NCI-H1048 (cell line): ENCODE results near the gene NIBAN1.
"Not testable (repeated sequence)": the region's sequence is repeated elsewhere in the genome, so short reads cannot be mapped to it uniquely, and the experiment has no call there.

Source experiments
- DNase-seq: peaks from one replicate; lab custom pipeline; 2025; lab: John Stamatoyannopoulos, UW

The NIBAN1 gene, protein sequence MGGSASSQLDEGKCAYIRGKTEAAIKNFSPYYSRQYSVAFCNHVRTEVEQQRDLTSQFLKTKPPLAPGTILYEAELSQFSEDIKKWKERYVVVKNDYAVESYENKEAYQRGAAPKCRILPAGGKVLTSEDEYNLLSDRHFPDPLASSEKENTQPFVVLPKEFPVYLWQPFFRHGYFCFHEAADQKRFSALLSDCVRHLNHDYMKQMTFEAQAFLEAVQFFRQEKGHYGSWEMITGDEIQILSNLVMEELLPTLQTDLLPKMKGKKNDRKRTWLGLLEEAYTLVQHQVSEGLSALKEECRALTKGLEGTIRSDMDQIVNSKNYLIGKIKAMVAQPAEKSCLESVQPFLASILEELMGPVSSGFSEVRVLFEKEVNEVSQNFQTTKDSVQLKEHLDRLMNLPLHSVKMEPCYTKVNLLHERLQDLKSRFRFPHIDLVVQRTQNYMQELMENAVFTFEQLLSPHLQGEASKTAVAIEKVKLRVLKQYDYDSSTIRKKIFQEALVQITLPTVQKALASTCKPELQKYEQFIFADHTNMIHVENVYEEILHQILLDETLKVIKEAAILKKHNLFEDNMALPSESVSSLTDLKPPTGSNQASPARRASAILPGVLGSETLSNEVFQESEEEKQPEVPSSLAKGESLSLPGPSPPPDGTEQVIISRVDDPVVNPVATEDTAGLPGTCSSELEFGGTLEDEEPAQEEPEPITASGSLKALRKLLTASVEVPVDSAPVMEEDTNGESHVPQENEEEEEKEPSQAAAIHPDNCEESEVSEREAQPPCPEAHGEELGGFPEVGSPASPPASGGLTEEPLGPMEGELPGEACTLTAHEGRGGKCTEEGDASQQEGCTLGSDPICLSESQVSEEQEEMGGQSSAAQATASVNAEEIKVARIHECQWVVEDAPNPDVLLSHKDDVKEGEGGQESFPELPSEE

GRCh38 chr1:184974056-184974836, at the start of gene NIBAN1:
Gene NIBAN1 (minus strand): TSS chr1:184974508. CDS start chr1:184974356, 152 bp downstream.
- peak; percentile 44 for DNase-seq

DNA sequence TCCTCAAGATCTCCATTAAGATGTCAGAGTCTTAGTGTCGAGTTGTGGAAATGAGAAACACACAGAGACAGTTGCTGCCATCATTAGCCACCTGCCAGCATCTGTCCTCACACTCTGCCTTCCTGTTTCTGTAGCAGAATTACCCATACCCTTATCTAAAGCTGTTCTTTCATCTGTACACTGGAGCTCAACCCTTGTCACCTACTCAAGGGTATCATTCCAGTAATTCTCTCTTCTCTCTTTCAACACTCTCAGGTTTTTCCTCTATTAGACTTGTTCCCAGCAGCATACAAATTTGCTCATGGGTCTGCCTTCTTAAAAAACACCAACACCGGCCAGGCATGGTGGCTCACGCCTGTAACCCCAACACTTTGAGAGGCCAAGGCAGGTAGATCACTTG, 43.7 kb upstream of the NIBAN1 start:
- no peak for DNase-seq

GRCh38 chr1:185017338-185017737, 43.0 kb upstream of the NIBAN1 start:
- no peak for DNase-seq

DNA sequence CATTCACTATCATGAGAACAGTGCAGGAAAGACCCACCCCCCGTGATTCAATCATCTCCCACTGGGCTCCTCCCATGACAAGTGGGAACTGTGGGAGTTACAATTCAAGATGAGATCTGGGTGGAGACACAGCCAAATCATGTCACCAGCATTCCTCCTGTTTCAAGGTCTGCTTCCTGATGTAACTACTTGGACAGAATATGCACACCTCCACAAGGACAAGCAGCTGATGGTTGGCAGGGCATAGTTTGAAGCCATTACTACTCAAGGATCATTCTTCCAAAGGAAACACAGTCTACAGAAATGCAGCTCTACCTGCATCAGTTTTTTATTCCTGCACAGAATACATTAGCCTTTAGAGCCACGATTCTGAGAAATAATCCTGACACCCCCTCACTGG, 42.6 kb upstream of the NIBAN1 start:
- DNase-seq: no peak

DNA sequence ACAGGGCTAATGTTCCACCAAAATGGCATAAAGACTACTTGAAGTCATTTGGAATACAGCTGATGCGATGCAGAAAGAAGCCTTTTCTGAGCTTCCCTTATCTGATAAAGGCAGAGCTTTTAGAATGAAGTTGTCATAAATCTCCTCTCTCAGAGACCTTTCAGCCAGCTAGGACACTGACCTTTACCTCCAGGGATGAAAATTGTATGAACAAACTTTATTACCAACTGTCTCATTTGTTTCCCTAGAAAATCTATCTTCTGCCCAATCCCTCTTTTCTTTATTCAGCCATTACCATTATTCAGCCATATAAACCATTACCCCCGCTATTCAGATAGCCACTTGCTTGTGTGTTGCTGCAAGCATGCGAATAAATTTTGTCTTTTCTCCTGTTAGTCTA, 41.3 kb upstream of the NIBAN1 start:
- no peak for DNase-seq

DNA sequence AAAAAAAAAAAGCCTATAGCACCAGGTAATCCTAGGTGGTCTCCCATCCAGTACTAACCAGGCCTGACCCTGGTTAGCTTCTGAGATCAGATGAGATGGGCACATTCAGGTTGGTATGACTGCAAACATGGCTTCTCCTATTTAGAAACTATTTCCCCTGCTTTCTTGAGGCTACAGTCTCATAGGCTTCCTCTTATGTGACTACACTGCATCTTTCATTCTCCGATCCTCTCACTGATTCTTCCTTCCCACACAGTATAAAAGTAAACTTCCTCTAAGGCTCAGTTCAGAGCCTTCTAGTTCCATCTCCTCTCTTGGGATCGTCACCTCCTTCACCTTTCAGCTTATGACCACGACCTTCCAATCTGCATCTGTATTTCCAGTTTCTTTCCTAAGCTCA, 40.6 kb upstream of the NIBAN1 start:
- DNase-seq: no peak

DNA sequence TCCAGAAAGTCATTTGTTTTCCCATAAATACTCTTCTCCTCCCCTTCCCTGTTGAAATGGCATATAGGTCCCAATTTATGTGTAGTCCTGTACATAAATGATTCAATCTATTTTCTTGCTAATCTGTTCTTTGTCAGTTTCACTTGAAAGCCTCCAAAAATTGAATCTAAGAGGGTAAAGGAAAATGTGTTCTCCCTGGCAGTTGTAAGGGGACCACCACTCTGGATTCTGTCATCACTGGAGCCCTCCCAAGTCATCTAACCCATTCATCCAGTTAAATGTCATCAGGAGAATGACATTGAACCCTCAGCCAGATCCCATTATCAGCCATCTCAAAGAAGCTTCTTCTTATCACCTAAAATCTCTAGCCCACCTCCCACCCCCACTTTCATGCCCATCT, 36.1 kb upstream of the NIBAN1 start:
- no peak for DNase-seq

GRCh38 chr1:185008838-185009237, 34.5 kb upstream of the NIBAN1 start:
- no peak for DNase-seq

- DNase-seq: not testable (repeated sequence)
Measured at GRCh38 chr1:185001312-185001880, 27.1 kb upstream of the NIBAN1 start.

DNA sequence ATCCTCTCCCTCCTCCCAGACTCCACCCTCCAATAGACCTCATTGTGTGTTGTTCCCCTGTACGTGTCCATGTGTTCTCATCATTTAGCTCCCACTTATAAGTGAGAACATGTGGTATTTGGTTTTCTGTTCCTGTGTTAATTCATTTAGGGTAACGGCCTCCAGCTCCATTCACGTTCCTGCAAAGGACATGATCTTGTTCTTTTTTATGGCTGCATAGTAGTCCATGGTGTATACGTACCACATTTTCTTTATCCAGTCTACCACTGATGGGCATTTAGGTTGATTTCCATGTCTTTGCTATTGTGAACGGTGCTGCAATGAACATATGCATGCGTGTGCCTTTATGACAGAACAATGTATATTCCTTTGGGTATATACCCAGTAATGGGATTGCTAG, 25.7 kb upstream of the NIBAN1 start:
- DNase-seq: not testable (repeated sequence)

DNA sequence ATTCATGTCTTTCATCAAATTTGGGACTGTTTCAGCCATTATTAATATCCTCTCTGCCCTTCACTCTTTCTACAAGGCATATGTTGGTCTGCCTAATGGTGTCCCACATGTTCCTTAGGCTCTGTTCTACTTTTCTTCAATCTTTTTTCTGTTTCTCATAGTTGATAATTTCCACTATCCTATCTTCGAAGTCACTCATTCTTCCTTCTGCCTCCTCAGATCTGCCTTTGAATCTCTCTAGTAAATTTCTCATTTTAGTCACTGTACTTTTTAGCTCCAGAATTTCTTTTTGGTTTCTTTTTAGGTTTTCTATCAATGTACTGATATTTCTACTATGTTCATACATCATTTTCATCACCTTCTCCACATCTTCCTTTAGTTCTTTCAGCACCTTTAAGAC, 20.0 kb upstream of the NIBAN1 start:
- DNase-seq: no peak

- DNase-seq: no peak
Measured at GRCh38 chr1:184992271-184992670, 18.0 kb upstream of the NIBAN1 start.

DNA sequence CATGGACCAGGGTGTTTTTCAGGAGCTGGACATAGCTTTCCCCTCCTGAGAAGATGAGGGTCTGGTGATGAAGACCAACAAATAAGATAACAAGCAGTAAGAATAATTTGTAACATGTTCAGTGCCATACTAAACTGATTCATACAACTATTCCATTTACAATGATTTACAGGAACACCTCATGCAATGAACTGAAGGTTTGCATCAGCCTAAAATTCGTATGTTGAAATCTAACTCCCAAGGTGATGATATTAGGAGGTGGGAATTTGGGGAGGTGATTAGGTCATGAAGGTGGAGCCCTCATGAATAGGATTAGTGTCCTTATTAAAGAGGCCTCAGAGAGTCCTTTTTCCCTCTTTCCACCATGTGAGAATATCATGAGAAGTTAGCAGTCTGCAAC, 15.9 kb upstream of the NIBAN1 start:
- DNase-seq: no peak

DNA sequence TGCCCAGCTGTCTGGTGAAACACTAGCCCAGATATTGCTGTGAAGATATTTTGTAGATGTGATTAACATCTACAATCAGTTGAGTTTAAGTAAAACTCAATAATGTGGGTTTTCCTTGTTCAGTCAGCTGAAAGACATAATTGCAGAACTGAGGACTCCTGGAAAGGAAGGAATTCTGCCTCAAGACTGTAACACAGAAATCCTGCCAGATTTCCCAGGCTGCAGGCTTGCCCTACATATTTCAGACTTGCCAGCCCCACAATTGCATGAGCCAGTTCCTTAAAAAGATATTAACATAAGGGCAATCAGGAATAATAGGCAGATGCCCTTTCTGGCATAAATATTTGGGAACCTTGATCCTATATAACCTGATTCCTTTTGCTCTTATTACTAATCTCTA, 14.2 kb upstream of the NIBAN1 start:
- DNase-seq: no peak

DNA sequence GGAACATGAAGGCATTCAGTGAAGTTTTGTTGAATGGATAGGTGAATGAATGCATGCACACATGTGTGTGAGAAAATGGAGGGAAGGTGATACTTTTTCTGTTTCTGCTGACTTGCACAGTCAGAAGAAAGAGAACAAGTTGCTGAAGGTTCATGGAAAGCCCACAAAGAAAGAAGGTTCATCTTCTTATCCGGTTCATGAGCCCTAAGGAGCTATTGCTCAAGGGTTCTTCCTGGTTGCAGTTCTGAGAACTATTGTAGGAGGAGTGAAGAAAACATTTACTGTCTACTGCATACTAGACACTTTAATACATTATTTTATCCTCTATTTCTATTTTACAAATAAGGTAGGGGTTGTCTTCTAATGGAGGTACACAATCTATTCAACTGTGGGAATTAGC, 13.4 kb upstream of the NIBAN1 start:
- DNase-seq: no peak

DNA sequence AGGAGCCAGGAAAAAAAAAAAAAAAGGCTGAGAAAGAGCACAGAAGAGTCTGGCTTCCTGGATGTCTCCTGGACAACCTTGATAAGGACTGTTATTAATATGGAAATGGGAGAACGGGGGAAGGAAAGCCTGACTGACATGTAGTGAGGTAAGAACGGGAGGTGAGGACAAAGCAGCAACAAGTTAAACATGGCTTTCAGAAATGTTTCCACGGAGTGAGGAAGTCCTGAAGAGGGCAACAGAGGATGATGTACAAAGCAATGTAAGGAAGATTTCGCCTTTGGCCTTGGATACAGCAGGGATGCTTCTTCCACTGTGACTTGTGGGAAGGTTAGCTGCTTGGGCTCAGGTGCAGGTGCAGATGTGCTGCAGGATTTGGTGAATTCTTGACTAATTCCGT, 11.9 kb upstream of the NIBAN1 start:
- no peak for DNase-seq

GRCh38 chr1:184982002-184982954, 8.0 kb upstream of the NIBAN1 start:
- peak; percentile 70 for DNase-seq

- no peak for DNase-seq
Measured at GRCh38 chr1:184980726-184981125, 6.4 kb upstream of the NIBAN1 start.

- no peak for DNase-seq
Measured at GRCh38 chr1:184975208-184975870, 1.0 kb upstream of the NIBAN1 start.

DNA sequence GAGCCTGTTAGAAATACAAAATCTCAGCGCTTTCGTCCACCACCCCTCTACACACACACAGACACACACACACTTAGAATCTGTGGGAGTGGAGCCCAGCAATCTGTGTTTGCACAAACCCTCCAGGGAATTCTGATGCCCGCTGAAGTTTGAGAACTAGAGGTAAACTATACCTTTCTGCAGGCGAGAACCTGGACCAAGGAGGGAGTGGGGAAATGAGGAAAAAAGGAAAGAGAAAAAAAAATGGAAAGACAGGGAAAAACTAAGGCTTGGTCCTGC, 468 bp upstream of the NIBAN1 start:
- DNase-seq: no peak
